GM23338 (cell line): ENCODE results near the gene RET. TPM values are rescaled to one million over a fixed set of nuclear protein-coding genes. Genes with fewer than 3 reads are reported as not detected.

ENCODE experiments used
- ATAC-seq: fragments of 200-7000 bp; cut with Tn5 transposase; 3 replicates; pipeline ENCODE4 v1.9.1; 2020
- DNase-seq: peaks from one replicate; pipeline ENCODE4 v3.0.0-alpha.2; 2015; ENCODE audit warnings: low spot score
- H2AFZ ChIP-seq: fragments of 200-600 bp; sonication (generic); 2 replicates; pipeline ENCODE4 v1.8.0; 2016; ENCODE audit warnings: antibody characterized with exemption, mild to moderate bottlenecking, moderate library complexity
- H3F3A ChIP-seq: fragments of 200-600 bp; sonication (generic); replicated peaks from 2 replicates; pipeline ENCODE4 v1.8.0; 2017; ENCODE audit warnings: antibody characterized with exemption, mixed run types, low read depth
- H3K27ac ChIP-seq: fragments of 200-600 bp; sonication (generic); 2 replicates; pipeline ENCODE4 v1.6.1; 2016; ENCODE audit warnings: low read depth
- H3K27me3 ChIP-seq: fragments of 200-600 bp; sonication (generic); 2 replicates; pipeline ENCODE4 v1.8.0; 2016; ENCODE audit warnings: mild to moderate bottlenecking, mixed run types, moderate library complexity; ENCODE audit not compliant: insufficient read depth
- H3K36me3 ChIP-seq: fragments of 200-600 bp; sonication (generic); 2 replicates; pipeline ENCODE4 v1.8.0; 2016; ENCODE audit warnings: mild to moderate bottlenecking; ENCODE audit not compliant: insufficient read depth
- H3K4me1 ChIP-seq: fragments of 200-600 bp; sonication (generic); 2 replicates; pipeline ENCODE4 v1.8.0; 2016; ENCODE audit warnings: mild to moderate bottlenecking, moderate library complexity; ENCODE audit not compliant: insufficient read depth
- H3K4me2 ChIP-seq: fragments of 200-600 bp; sonication (generic); 2 replicates; pipeline ENCODE4 v1.7.1; 2017; ENCODE audit warnings: mixed run types
- H3K4me3 ChIP-seq: fragments of 200-600 bp; sonication (generic); 2 replicates; pipeline ENCODE4 v1.6.1; 2016; ENCODE audit warnings: mixed run types
- H3K79me2 ChIP-seq: fragments of 200-600 bp; sonication (generic); replicated peaks from 2 replicates; pipeline ENCODE4 v1.8.0; 2017; ENCODE audit warnings: mild to moderate bottlenecking; ENCODE audit not compliant: insufficient read depth
- H3K9me2 ChIP-seq: fragments of 200-600 bp; sonication (generic); 2 replicates; pipeline ENCODE4 v1.8.0; 2017; ENCODE audit not compliant: insufficient read depth
- H4K20me1 ChIP-seq: fragments of 200-600 bp; sonication (generic); replicated peaks from 2 replicates; pipeline ENCODE4 v1.8.0; 2017; ENCODE audit warnings: mild to moderate bottlenecking; ENCODE audit not compliant: insufficient read depth
- H3K27ac Mint-ChIP-seq: 2 replicates; pipeline ENCODE4 v1.8.0; 2020; ENCODE audit warnings: inconsistent platforms, mild to moderate bottlenecking, moderate library complexity, mixed read lengths
- H3K27me3 Mint-ChIP-seq: 3 replicates; pipeline ENCODE4 v1.8.0; 2022; ENCODE audit warnings: low read depth, mild to moderate bottlenecking, moderate library complexity, mixed read lengths, inconsistent platforms; ENCODE audit not compliant: insufficient read depth, poor library complexity
- H3K36me3 Mint-ChIP-seq: 3 replicates; pipeline ENCODE4 v1.8.0; 2021; ENCODE audit warnings: low read depth, mild to moderate bottlenecking, inconsistent platforms, moderate library complexity, mixed read lengths
- H3K4me1 Mint-ChIP-seq: 3 replicates; pipeline ENCODE4 v1.8.0; 2020; ENCODE audit warnings: mild to moderate bottlenecking, inconsistent platforms, mixed read lengths
- H3K4me3 Mint-ChIP-seq: 3 replicates; pipeline ENCODE4 v1.8.0; 2021; ENCODE audit warnings: moderate library complexity, mild to moderate bottlenecking, inconsistent platforms, mixed read lengths
- H3K9me3 Mint-ChIP-seq: 3 replicates; pipeline ENCODE4 v1.8.0; 2020; ENCODE audit warnings: moderate library complexity, mild to moderate bottlenecking, inconsistent platforms, mixed read lengths
- CREB1 ChIP-seq: fragments of 250-450 bp; sonication (Bioruptor Pico); IDR thresholded peaks from 2 replicates; pipeline ENCODE4 v1.5.0; 2020; ENCODE audit warnings: low read depth, mild to moderate bottlenecking, moderate library complexity
- EZH2 ChIP-seq: fragments of 200-600 bp; sonication (generic); IDR thresholded peaks from one replicate; pipeline ENCODE4 v1.8.0; 2017; ENCODE audit warnings: antibody characterized with exemption, mild to moderate bottlenecking, low read depth; ENCODE audit not compliant: unreplicated experiment
- JUNB ChIP-seq: IDR thresholded peaks from one replicate; pipeline ENCODE4 v1.6.1; 2016; ENCODE audit warnings: antibody characterized with exemption; ENCODE audit not compliant: unreplicated experiment
- NANOG ChIP-seq: IDR thresholded peaks from 2 replicates; pipeline ENCODE4 v1.6.1; 2016; ENCODE audit warnings: antibody characterized with exemption, borderline replicate concordance
- REST ChIP-seq: IDR thresholded peaks from one replicate; pipeline ENCODE4 v1.6.1; 2018; ENCODE audit warnings: antibody characterized with exemption; ENCODE audit not compliant: unreplicated experiment
- STAT1 ChIP-seq: IDR thresholded peaks from one replicate; pipeline ENCODE4 v1.6.1; 2016; ENCODE audit warnings: antibody characterized with exemption; ENCODE audit not compliant: unreplicated experiment
- ZNF114 ChIP-seq: fragments of 250-450 bp; sonication (Bioruptor Pico); IDR thresholded peaks from 2 replicates; pipeline ENCODE4 v1.5.0; 2020; ENCODE audit warnings: mild to moderate bottlenecking, moderate library complexity
- ZNF331 ChIP-seq: fragments of 250-450 bp; sonication (Bioruptor Pico); IDR thresholded peaks from 2 replicates; pipeline ENCODE4 v1.5.0; 2020; ENCODE audit warnings: low read depth, mild to moderate bottlenecking, moderate library complexity
- ZNF462 ChIP-seq: fragments of 250-450 bp; sonication (Bioruptor Pico); IDR thresholded peaks from 2 replicates; pipeline ENCODE4 v1.5.0; 2020; ENCODE audit warnings: mild to moderate bottlenecking, moderate library complexity
- polyA plus RNA-seq: library from polyadenylated mRNA; unstranded; fragments of >200 nt; fragmentation: Nextera tagmentation; extraction: Ambion mirVana; gene quantifications from 2 replicates; pipeline ENCODE4 v1.2.1, GENCODE V29; 2016
- total RNA-seq: library from RNA; depleted of rRNA; stranded (reverse); fragments of >200 nt; shearing (Covaris generic); gene quantifications from 2 replicates; pipeline ENCODE4 v1.2.3, GENCODE V29; 2014
- TF ChIP-seq, protein P1 (sequence below): IDR thresholded peaks from 2 replicates; pipeline ENCODE4 v1.6.1; 2016; ENCODE audit warnings: antibody characterized with exemption

Gene RET
- total and polyA plus RNA-seq, 2 experiments from 2014 or later, result 5.5 to 9.8 TPM

- no peak for TF ChIP-seq REST
Measured at GRCh38 chr10:43074409-43074808, 2.5 kb upstream of the RET start (continued).

GRCh38 chr10:43074827-43075611 lies 1.9 kb upstream of the RET start:
- H4K20me1 ChIP-seq, result peaks cover 6% of the 10 kb centered on the region; the same call in 1 of the 2 replicates
- no peaks in the 10 kb centered on the region for H3K36me3 ChIP-seq
- no peak for ATAC-seq
- Mint-ChIP-seq H3K36me3 (no peaks in the 10 kb centered on the region), H3K4me1 (peaks cover 4% of the 10 kb centered on the region), H3K27ac (no peak overlapping the region), H3K27me3 (peaks cover 42% of the 10 kb centered on the region), H3K4me3 (no peak overlapping the region), H3K9me3 (no peaks in the 10 kb centered on the region; the same call in 2 of the 3 replicates)
- H3K4me1 ChIP-seq, result peaks cover 6% of the 10 kb centered on the region
- no peak overlapping the region for H3K4me3 ChIP-seq
- peaks cover 39% of the 10 kb centered on the region for H3K27me3 ChIP-seq
- H3K79me2 ChIP-seq, result no peaks in the 10 kb centered on the region
- DNase-seq, result no peak
- no peak overlapping the region for H3K27ac ChIP-seq
- H3K9me2 ChIP-seq, result no peaks in the 10 kb centered on the region
- no peaks in the 10 kb centered on the region for H3F3A ChIP-seq
- H3K4me2 ChIP-seq, result no peak overlapping the region
- no peak overlapping the region for H2AFZ ChIP-seq
- TF ChIP-seq REST (no peak), JUNB (no peak), ZNF331 (no peak), NANOG (no peak), ZNF114 (CRISPR knock-in tag) (no peak), EZH2 (no peak), CREB1 (CRISPR knock-in tag) (no peak), STAT1 (no peak), ZNF462 (CRISPR knock-in tag) (no peak)
- TF ChIP-seq, protein P1, sequence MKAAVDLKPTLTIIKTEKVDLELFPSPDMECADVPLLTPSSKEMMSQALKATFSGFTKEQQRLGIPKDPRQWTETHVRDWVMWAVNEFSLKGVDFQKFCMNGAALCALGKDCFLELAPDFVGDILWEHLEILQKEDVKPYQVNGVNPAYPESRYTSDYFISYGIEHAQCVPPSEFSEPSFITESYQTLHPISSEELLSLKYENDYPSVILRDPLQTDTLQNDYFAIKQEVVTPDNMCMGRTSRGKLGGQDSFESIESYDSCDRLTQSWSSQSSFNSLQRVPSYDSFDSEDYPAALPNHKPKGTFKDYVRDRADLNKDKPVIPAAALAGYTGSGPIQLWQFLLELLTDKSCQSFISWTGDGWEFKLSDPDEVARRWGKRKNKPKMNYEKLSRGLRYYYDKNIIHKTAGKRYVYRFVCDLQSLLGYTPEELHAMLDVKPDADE, result no peak
